Heart left ventricle (tissue), 16 donors: Measurements from ENCODE around the gene DCHS2. TPM values are rescaled to one million over a fixed set of nuclear protein-coding genes. Genes with fewer than 3 reads are reported as not detected.

Experiments
- ATAC-seq, 4 donors: fragments of 200-7000 bp; cut with Tn5 transposase; one replicate each; pipeline ENCODE4 v1.9.1; 2020 to 2022; ENCODE audit warnings: moderate library complexity in 4 of 4, mild to moderate bottlenecking in 3 of 4, moderate number of reproducible peaks in 1 of 4
- DNase-seq, 5 donors: peaks; one replicate each; pipeline ENCODE4 v3.0.0-alpha.2; 2020
- H3K27ac ChIP-seq, 12 donors: fragments of 200-600 bp; sonication (generic) in 4 of 12; one replicate each; pipeline versions ENCODE4 v1.5.0 to v1.8.0; 2016 to 2022; ENCODE audit warnings: mild to moderate bottlenecking in 2 of 12
- H3K27me3 ChIP-seq, 9 donors: fragments of 200-600 bp; sonication (generic) in 2 of 9; one replicate each; pipeline versions ENCODE4 v1.5.1 to v1.8.0; 2016 to 2022; ENCODE audit warnings: mild to moderate bottlenecking in 3 of 9
- H3K36me3 ChIP-seq, 9 donors: fragments of 200-600 bp; sonication (generic) in 2 of 9; one replicate each; pipeline versions ENCODE4 v1.5.0 to v1.8.0; 2018 to 2022; ENCODE audit warnings: mild to moderate bottlenecking in 2 of 9
- H3K4me1 ChIP-seq, 12 donors: fragments of 200-600 bp; sonication (generic) in 4 of 12; one replicate each; pipeline versions ENCODE4 v1.5.0 to v1.8.0; 2016 to 2022; ENCODE audit warnings: mild to moderate bottlenecking in 3 of 12
- H3K4me3 ChIP-seq, 12 donors: fragments of 200-600 bp; sonication (generic) in 4 of 12; one replicate each; pipeline versions ENCODE4 v1.5.0 to v1.8.0; 2017 to 2022; ENCODE audit warnings: mild to moderate bottlenecking in 9 of 12, moderate library complexity in 4 of 12
- H3K9me3 ChIP-seq, 12 donors: fragments of 200-600 bp; sonication (generic) in 4 of 12; one replicate each; pipeline versions ENCODE4 v1.5.0 to v1.8.0; 2016 to 2022; ENCODE audit warnings: mild to moderate bottlenecking in 1 of 12
- POLR2A ChIP-seq, 2 donors: fragments of 450-650 bp; IDR thresholded peaks; one replicate each; pipeline ENCODE4 v1.6.1; 2017; ENCODE audit warnings: antibody characterized with exemption in 2 of 2, mild to moderate bottlenecking in 2 of 2, moderate library complexity in 2 of 2
- WGBS, 4 donors: extraction: QIAGEN DNeasy Blood & Tissue Kit in 2 of 4; methylation state at CpG; one replicate each; pipeline versions ENCODE4 v1.1.5 to v1.1.7; 2013 to 2018; 5-methylcytosine and 5-hydroxymethylcytosine counted together
- intact Hi-C, 10 donors: fragments of 100-400 bp; cut with DNase I; formaldehyde crosslinking; loops; one replicate each; pipeline versions ENCODE4 v1.11.1 to v1.14.2; 2022
- polyA plus RNA-seq, 2 donors: library from polyadenylated mRNA; stranded (reverse); fragments of 200-250 nt; gene quantifications; one replicate each; pipeline ENCODE4 v1.2.3, GENCODE V29; 2013
- total RNA-seq, 9 donors: library from RNA; depleted of rRNA in 2 of 9; stranded (reverse); fragments of >200 nt in 2 of 9; fragmentation: NEBNext Ultra II Directional in 3 of 9; extraction: Animal tissue kit (Norgen Biotek cat#: 25700) in 3 of 9; gene quantifications; one replicate each; pipeline versions ENCODE4 v1.1.0 to v1.2.4, GENCODE V29; 2016 to 2023
- TF ChIP-seq, protein P1 (sequence below), 12 donors: fragments of 200-600 bp; sonication (generic) in 4 of 12; IDR thresholded peaks; one replicate each; pipeline versions ENCODE4 v1.5.0 to v1.8.0; 2018 to 2022; ENCODE audit warnings: antibody characterized with exemption in 12 of 12, mild to moderate bottlenecking in 5 of 12
- donor health status: ischemic (EF 13 %, LVEDD 7.1; RV severe dilation, severe dysfunction).
- donor health status: healthy with polysubstance abuse.
- donor health status: DM: no; HTN: yes; CAD: no.
- donor health status: DM: no; HTN: no; CAD: no.
- donor health status: ischemic (EF 25% LVEDD 6.9; RV normal size, moderate dysfunction).
- donor health status: ischemic (EF 25% LVEDD 5.7; RV mildly dilated, moderate dysfunction).
- donor health status: healthy.
- donor health status: DM: yes; HTN: yes; CAD: no.
- donor health status: ischemic (EF 35%, LVEDD 5.7; RV mildly dilated, moderate dysfunction).
- donor health status: nonischemic (EF 11% LVEDD 7.7; RV severe dilation, severe dysfunction).
- donor health status: DM: yes; HTN: yes; CAD: no.
- donor health status: PGD.
- donor health status: ischemic (EF 29% LVEDD 5.4; RV normal size, mild dysfunction).
- donor health status: nonischemic (EF 23%, LVEDD 6.1; RV moderate dilation, normal function).

DCHS2 gene
- total and polyA plus RNA-seq, 11 donors, result under 0.01 to 0.49 (median 0.15) TPM; not detected in 5

DNA sequence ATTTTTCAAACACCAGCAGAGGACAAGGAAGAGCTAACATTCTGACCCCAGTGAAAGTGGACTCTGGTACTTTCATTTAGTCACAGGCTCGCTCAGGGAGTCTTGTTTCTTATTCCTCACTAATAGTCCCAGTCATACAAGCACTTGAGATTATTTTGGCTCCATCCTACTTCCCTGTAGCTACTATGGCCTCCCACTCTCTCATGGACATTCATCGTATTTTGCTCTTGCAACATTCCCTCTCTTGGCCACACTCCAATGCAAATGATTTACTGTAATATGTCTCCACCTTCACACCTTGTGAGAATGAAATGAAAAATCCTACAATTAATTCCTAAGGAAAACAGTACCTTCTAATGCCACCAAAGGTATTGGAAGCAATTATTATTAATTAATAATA is 37.3 kb upstream of the DCHS2 start:
- WGBS, 4 donors, result 46 to 65% (median 55%) methylated on average over 2 of the region's 2 CpGs
- Histone ChIP-seq H3K4me3 (no peak overlapping the region), H3K36me3 (no peaks in the 10 kb centered on the region), H3K9me3 (no peaks in the 10 kb centered on the region), H3K4me1 (no peaks in the 10 kb centered on the region), H3K27me3 (peaks cover 0 to 12% (median 3%) of the 10 kb centered on the region in 9 donors), H3K27ac (no peak overlapping the region)
- ATAC-seq (no peak), DNase-seq (no peak)
- intact Hi-C loops, result no loop called here
- no peak for TF ChIP-seq POLR2A (IDR thresholded peaks at IDR 0.05)

DNA sequence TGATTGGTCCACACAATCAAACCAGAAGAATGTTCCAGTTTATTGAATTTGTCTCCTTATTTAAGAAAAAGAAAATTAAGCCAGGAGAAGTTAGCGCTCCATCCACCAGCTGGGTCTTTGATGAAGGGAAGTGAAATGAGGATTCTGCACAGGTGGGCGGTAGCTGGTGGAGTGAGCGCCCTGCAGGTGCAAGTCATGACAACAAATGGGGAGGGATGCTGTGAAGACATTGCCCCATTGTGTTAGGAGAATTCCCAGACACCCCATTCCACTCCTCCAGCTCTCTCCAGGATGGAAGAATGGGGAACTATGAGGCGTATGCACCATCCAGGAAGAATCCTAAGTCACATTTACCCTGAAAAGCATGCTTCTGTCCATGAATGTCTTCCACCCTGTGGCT is 35.7 kb upstream of the DCHS2 start:
- ATAC-seq, result no peak
- intact Hi-C loops, result no loop called here
- no peak overlapping the region for H3K4me3 ChIP-seq
- no peaks in the 10 kb centered on the region for H3K36me3 ChIP-seq
- no peak for DNase-seq
- H3K9me3 ChIP-seq, result no peaks in the 10 kb centered on the region
- peaks cover 0 to 12% (median 4%) of the 10 kb centered on the region in 9 donors for H3K27me3 ChIP-seq
- TF ChIP-seq, protein P1, sequence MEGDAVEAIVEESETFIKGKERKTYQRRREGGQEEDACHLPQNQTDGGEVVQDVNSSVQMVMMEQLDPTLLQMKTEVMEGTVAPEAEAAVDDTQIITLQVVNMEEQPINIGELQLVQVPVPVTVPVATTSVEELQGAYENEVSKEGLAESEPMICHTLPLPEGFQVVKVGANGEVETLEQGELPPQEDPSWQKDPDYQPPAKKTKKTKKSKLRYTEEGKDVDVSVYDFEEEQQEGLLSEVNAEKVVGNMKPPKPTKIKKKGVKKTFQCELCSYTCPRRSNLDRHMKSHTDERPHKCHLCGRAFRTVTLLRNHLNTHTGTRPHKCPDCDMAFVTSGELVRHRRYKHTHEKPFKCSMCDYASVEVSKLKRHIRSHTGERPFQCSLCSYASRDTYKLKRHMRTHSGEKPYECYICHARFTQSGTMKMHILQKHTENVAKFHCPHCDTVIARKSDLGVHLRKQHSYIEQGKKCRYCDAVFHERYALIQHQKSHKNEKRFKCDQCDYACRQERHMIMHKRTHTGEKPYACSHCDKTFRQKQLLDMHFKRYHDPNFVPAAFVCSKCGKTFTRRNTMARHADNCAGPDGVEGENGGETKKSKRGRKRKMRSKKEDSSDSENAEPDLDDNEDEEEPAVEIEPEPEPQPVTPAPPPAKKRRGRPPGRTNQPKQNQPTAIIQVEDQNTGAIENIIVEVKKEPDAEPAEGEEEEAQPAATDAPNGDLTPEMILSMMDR (IDR thresholded peaks at IDR 0.05), result no peak
- TF ChIP-seq POLR2A (IDR thresholded peaks at IDR 0.05), result no peak
- H3K4me1 ChIP-seq, result no peaks in the 10 kb centered on the region
- H3K27ac ChIP-seq, result no peak overlapping the region
- 80 to 82% (median 81%) methylated on average over 4 of the region's 4 CpGs for WGBS, 4 donors

DNA sequence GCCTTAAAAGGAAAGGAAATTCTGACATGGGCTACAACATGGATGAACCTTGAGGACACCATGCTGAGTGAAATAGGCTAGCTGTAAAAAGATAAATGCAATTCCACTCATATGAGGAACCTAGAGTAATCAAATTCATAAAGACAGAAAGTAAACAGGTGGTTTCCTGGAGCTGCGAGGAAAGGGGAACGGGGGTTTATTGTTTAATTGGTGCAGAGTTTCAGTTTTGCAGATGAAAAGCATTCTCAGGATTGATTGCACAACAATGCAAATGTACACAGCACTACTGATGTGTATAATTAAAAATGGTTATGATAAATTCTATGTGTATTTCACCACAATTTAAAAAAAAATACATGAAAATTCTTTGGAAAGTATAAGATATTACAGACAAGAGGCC is 34.6 kb upstream of the DCHS2 start:
- no peaks in the 10 kb centered on the region for H3K4me1 ChIP-seq
- no peak for DNase-seq
- intact Hi-C loops, result no loop called here
- WGBS, 4 donors, result 52 to 67% (median 64%) methylated on average over 2 of the region's 2 CpGs
- no peak for TF ChIP-seq POLR2A (IDR thresholded peaks at IDR 0.05)
- TF ChIP-seq, protein P1 (IDR thresholded peaks at IDR 0.05), result no peak
- H3K27ac ChIP-seq, result no peak overlapping the region
- no peaks in the 10 kb centered on the region for H3K9me3 ChIP-seq
- no peak overlapping the region for H3K4me3 ChIP-seq
- no peaks in the 10 kb centered on the region for H3K36me3 ChIP-seq
- peaks cover 0 to 12% (median 5%) of the 10 kb centered on the region in 9 donors for H3K27me3 ChIP-seq
- no peak for ATAC-seq

DNA sequence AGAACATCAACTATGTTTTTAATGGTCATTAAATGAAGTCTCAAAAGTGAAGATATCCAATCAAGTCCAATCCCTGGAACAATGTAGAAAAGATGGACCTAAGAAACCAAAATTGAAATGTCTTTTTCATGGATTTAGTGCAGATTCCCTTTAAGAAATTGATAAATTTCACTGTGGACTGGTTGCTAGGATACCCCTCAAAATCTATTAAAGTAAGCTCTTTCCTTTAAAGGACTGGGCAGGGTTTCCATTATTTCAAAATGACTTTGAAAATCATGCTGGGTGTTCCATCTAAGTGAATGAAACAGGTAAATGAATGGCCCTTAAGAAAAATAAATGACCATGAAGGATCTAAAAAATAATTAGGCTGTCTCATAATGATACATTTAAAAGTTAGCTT is 30.0 kb upstream of the DCHS2 start:
- no peak for TF ChIP-seq POLR2A (IDR thresholded peaks at IDR 0.05)
- TF ChIP-seq, protein P1 (IDR thresholded peaks at IDR 0.05), result no peak
- no peak for ATAC-seq
- H3K4me3 ChIP-seq, result no peak overlapping the region

DNA sequence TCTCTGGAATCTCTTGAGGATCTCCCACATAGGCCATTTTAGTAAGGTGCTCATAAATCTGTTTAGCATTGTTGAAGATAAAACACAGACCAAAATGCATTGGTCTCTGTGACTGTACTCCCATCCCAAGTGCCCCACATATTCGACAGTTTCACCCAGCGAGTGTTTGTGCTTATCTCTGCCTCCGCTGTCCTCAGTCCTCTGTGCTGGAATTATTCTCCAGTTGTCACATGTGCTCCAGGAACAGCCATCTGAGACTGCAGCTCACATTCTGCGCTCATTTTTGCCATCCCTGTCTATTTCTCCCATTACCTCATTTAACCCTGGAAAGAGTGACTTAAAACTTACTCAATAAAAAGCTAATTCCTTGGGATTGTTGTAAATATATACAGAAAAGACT is 27.6 kb upstream of the DCHS2 start:
- peaks cover 0 to 5% (median 0%) of the 10 kb centered on the region in 12 donors for H3K4me1 ChIP-seq
- H3K36me3 ChIP-seq, result no peaks in the 10 kb centered on the region
- DNase-seq (no peak), ATAC-seq (peak in 1 of 4 donors; percentile 45)
- peaks cover 0 to 21% (median 0%) of the 10 kb centered on the region in 9 donors for H3K27me3 ChIP-seq
- no peak overlapping the region for H3K4me3 ChIP-seq
- TF ChIP-seq, protein P1 (IDR thresholded peaks at IDR 0.05), result no peak
- no peak for TF ChIP-seq POLR2A (IDR thresholded peaks at IDR 0.05)
- WGBS, 4 donors, result 22 to 30% (median 26%) methylated on average over 4 of the region's 4 CpGs
- intact Hi-C loops, result no loop called here
- H3K9me3 ChIP-seq, result no peaks in the 10 kb centered on the region
- H3K27ac ChIP-seq, result no peak overlapping the region

More for the DNA sequence above, 30.0 kb upstream of the DCHS2 start:
- H3K36me3 ChIP-seq, result no peaks in the 10 kb centered on the region
- no peaks in the 10 kb centered on the region for H3K9me3 ChIP-seq
- peaks cover 0 to 5% (median 0%) of the 10 kb centered on the region in 12 donors for H3K4me1 ChIP-seq
- H3K27ac ChIP-seq, result no peak overlapping the region
- intact Hi-C loops, result no loop called here
- H3K27me3 ChIP-seq, result peaks cover 0 to 20% (median 5%) of the 10 kb centered on the region in 9 donors
- DNase-seq, result no peak
